ENCODE measurements around the gene SLC6A17.
A peak's percentile ranks its signal among the peaks of the same experiment; 100 is the strongest.

Gene SLC6A17

GRCh38 chr1:110176299-110176956 is 26.1 kb downstream of the SLC6A17 start:
- DNase-seq = no peak

GRCh38 chr1:110177775-110178174 is 27.5 kb downstream of the SLC6A17 start:
- DNase-seq = no peak

GRCh38 chr1:110183642-110184167 is 33.4 kb downstream of the SLC6A17 start:
- DNase-seq = no peak

- no peak for DNase-seq
Measured at GRCh38 chr1:110184446-110184845, 34.2 kb downstream of the SLC6A17 start.

- no peak for DNase-seq
Measured at GRCh38 chr1:110185181-110185580, 34.9 kb downstream of the SLC6A17 start.

- DNase-seq = no peak
Measured at GRCh38 chr1:110186558-110186957, 36.3 kb downstream of the SLC6A17 start.

GRCh38 chr1:110187139-110187890 is 37.0 kb downstream of the SLC6A17 start:
- no peak for DNase-seq

- DNase-seq = no peak
Measured at GRCh38 chr1:110188035-110188618, 37.8 kb downstream of the SLC6A17 start.

GRCh38 chr1:110189181-110189580 is 38.9 kb downstream of the SLC6A17 start:
- no peak for DNase-seq

- DNase-seq = no peak
Measured at GRCh38 chr1:110190282-110190929, 40.1 kb downstream of the SLC6A17 start.

- no peak for DNase-seq
Measured at GRCh38 chr1:110192541-110192940, 42.2 kb downstream of the SLC6A17 start.

- DNase-seq = no peak
Measured at GRCh38 chr1:110195196-110195595, 44.9 kb downstream of the SLC6A17 start.

GRCh38 chr1:110196917-110197765 is 46.8 kb downstream of the SLC6A17 start:
- peak; percentile 16 for DNase-seq

- DNase-seq = no peak
Measured at GRCh38 chr1:110197905-110198629, 47.8 kb downstream of the SLC6A17 start.

- DNase-seq = no peak
Measured at GRCh38 chr1:110198746-110199145, 48.5 kb downstream of the SLC6A17 start.

- DNase-seq = no peak
Measured at GRCh38 chr1:110200190-110200589, 49.9 kb downstream of the SLC6A17 start.

GRCh38 chr1:110200666-110201065 is 50.4 kb downstream of the SLC6A17 start:
- no peak for DNase-seq

- no peak for DNase-seq
Measured at GRCh38 chr1:110201157-110201825, 51.0 kb downstream of the SLC6A17 start.

- DNase-seq = peak; percentile 24
Measured at GRCh38 chr1:110203021-110203661, 52.8 kb downstream of the SLC6A17 start.

- DNase-seq = no peak
Measured at GRCh38 chr1:110205156-110205555, 54.9 kb downstream of the SLC6A17 start.

All from NK-92 treated with Interleukin-12 subunit alpha and Interleukin-12 subunit beta, amount 100 ng/mL, for 24 hours (cell line).